H9 (cell line): Measurements from ENCODE around the gene IL1RAPL2. TPM values are rescaled to one million over a fixed set of nuclear protein-coding genes. Genes with fewer than 3 reads are reported as not detected.

ENCODE experiments used
- DNase-seq: peaks from one replicate; pipeline ENCODE4 v3.0.0-alpha.2; 2017
- H2AFZ ChIP-seq: one replicate; pipeline ENCODE4 v1.6.1; 2013; ENCODE audit warnings: mild to moderate bottlenecking, low read length, control low read depth, moderate library complexity
- H2AK5ac ChIP-seq: 2 replicates; pipeline ENCODE4 v1.6.1; 2013; ENCODE audit warnings: low read length, control low read depth, mixed read lengths; ENCODE audit not compliant: insufficient read length
- H2BK120ac ChIP-seq: one replicate; pipeline ENCODE4 v1.6.1; 2013; ENCODE audit warnings: low read depth, mild to moderate bottlenecking, low read length, control low read depth, inconsistent platforms; ENCODE audit not compliant: poor library complexity, severe bottlenecking
- H2BK12ac ChIP-seq: 2 replicates; pipeline ENCODE4 v1.6.1; 2013; ENCODE audit warnings: low read length, control low read depth, mixed read lengths, low read depth; ENCODE audit not compliant: insufficient read length
- H2BK15ac ChIP-seq: 2 replicates; pipeline ENCODE4 v1.6.1; 2013; ENCODE audit warnings: low read depth, low read length, control low read depth
- H2BK20ac ChIP-seq: one replicate; pipeline ENCODE4 v1.6.1; 2013; ENCODE audit warnings: low read depth, mild to moderate bottlenecking, low read length, control low read depth, inconsistent platforms; ENCODE audit not compliant: poor library complexity, severe bottlenecking
- H2BK5ac ChIP-seq: 2 replicates; pipeline ENCODE4 v1.6.1; 2013; ENCODE audit warnings: low read length, control low read depth, mixed read lengths; ENCODE audit not compliant: insufficient read length
- H3K14ac ChIP-seq: 2 replicates; pipeline ENCODE4 v1.6.1; 2013; ENCODE audit warnings: low read length, control low read depth; ENCODE audit not compliant: insufficient read depth
- H3K18ac ChIP-seq: 2 replicates; pipeline ENCODE4 v1.6.1; 2013; ENCODE audit warnings: low read depth, mild to moderate bottlenecking, mixed read lengths, low read length, control low read depth; ENCODE audit not compliant: insufficient read length
- H3K23ac ChIP-seq: 2 replicates; pipeline ENCODE4 v1.6.1; 2013; ENCODE audit warnings: low read length, control low read depth, mixed read lengths, low read depth; ENCODE audit not compliant: insufficient read length
- H3K23me2 ChIP-seq: 2 replicates; pipeline ENCODE4 v1.6.1; 2013; ENCODE audit warnings: low read depth, mild to moderate bottlenecking, mixed read lengths, low read length, control low read depth; ENCODE audit not compliant: insufficient read length, poor library complexity, severe bottlenecking
- H3K27ac ChIP-seq: 2 replicates; pipeline ENCODE4 v1.5.1; 2013; ENCODE audit warnings: low read length, control low read depth, mixed read lengths, low read depth; ENCODE audit not compliant: insufficient read length
- H3K27me3 ChIP-seq: 2 replicates; pipeline ENCODE4 v1.6.1; 2013; ENCODE audit warnings: low read length, control low read depth, inconsistent platforms; ENCODE audit not compliant: insufficient read depth
- H3K4ac ChIP-seq: 2 replicates; pipeline ENCODE4 v1.6.1; 2013; ENCODE audit warnings: low read depth, mild to moderate bottlenecking, control low read depth, inconsistent platforms, low read length, moderate library complexity
- H3K4me1 ChIP-seq: 2 replicates; pipeline ENCODE4 v1.6.1; 2013; ENCODE audit warnings: low read length, control low read depth, inconsistent platforms; ENCODE audit not compliant: insufficient read depth
- H3K4me2 ChIP-seq: 2 replicates; pipeline ENCODE4 v1.6.1; 2013; ENCODE audit warnings: low read length, control low read depth, mixed read lengths; ENCODE audit not compliant: insufficient read length, insufficient read depth
- H3K56ac ChIP-seq: 2 replicates; pipeline ENCODE4 v1.6.1; 2013; ENCODE audit warnings: low read depth, mild to moderate bottlenecking, mixed read lengths, low read length, control low read depth; ENCODE audit not compliant: insufficient read length
- H3K79me1 ChIP-seq: 2 replicates; pipeline ENCODE4 v1.6.1; 2013; ENCODE audit warnings: low read depth, mild to moderate bottlenecking, moderate library complexity, low read length, control low read depth, inconsistent platforms; ENCODE audit not compliant: insufficient read depth, poor library complexity, severe bottlenecking
- H3K79me2 ChIP-seq: 2 replicates; pipeline ENCODE4 v1.6.1; 2013; ENCODE audit warnings: low read length, control low read depth, inconsistent platforms; ENCODE audit not compliant: insufficient read depth
- H3K9ac ChIP-seq: 2 replicates; pipeline ENCODE4 v1.6.1; 2013; ENCODE audit warnings: low read length, control low read depth, mixed read lengths; ENCODE audit not compliant: insufficient read length; ENCODE audit errors: extremely low read depth
- H3K9me3 ChIP-seq: one replicate; pipeline ENCODE4 v1.6.1; 2013; ENCODE audit warnings: low read depth, low read length, inconsistent platforms; ENCODE audit not compliant: control insufficient read depth
- H3T11ph ChIP-seq: one replicate; pipeline ENCODE4 v1.6.1; 2013; ENCODE audit warnings: mild to moderate bottlenecking, low read length, control low read depth, inconsistent platforms
- H4K20me1 ChIP-seq: one replicate; pipeline ENCODE4 v1.6.1; 2013; ENCODE audit not compliant: control insufficient read depth, insufficient read length, insufficient read depth
- H4K5ac ChIP-seq: 2 replicates; pipeline ENCODE4 v1.6.1; 2013; ENCODE audit warnings: low read depth, mild to moderate bottlenecking, mixed read lengths, low read length, control low read depth; ENCODE audit not compliant: insufficient read length
- H4K8ac ChIP-seq: replicated peaks from 2 replicates; pipeline ENCODE4 v1.6.1; 2013; ENCODE audit warnings: low read length, control low read depth, mixed read lengths, low read depth; ENCODE audit not compliant: insufficient read length
- H4K91ac ChIP-seq: 2 replicates; pipeline ENCODE4 v1.6.1; 2013; ENCODE audit warnings: low read depth, mild to moderate bottlenecking, moderate library complexity, mixed read lengths, low read length, control low read depth; ENCODE audit not compliant: insufficient read length
- H3K27ac Mint-ChIP-seq, 3 experiments: 2 replicates in 2 of 3; 3 replicates in 1 of 3; pipeline ENCODE4 v1.8.0; 2020 to 2021; ENCODE audit warnings: mixed read lengths in 3 of 3, mild to moderate bottlenecking in 1 of 3, moderate library complexity in 1 of 3
- H3K27me3 Mint-ChIP-seq: 2 replicates; pipeline ENCODE4 v1.8.0; 2021; ENCODE audit warnings: low read depth, mild to moderate bottlenecking, moderate library complexity, mixed read lengths
- H3K36me3 Mint-ChIP-seq, 3 experiments: 2 replicates in 2 of 3; 3 replicates in 1 of 3; pipeline ENCODE4 v1.8.0; 2020 to 2021; ENCODE audit warnings: low read depth in 3 of 3, mixed read lengths in 3 of 3; ENCODE audit not compliant: insufficient read depth in 1 of 3
- H3K4me1 Mint-ChIP-seq, 2 experiments: 2 replicates each; pipeline ENCODE4 v1.8.0; 2020; ENCODE audit warnings: mixed read lengths in 2 of 2
- H3K4me3 Mint-ChIP-seq, 2 experiments: 2 replicates in 1 of 2; 3 replicates in 1 of 2; pipeline ENCODE4 v1.8.0; 2020 to 2021; ENCODE audit warnings: mild to moderate bottlenecking in 2 of 2, mixed read lengths in 2 of 2, moderate library complexity in 1 of 2
- H3K9me3 Mint-ChIP-seq, 2 experiments: 2 replicates in 1 of 2; 3 replicates in 1 of 2; pipeline ENCODE4 v1.8.0; 2020; ENCODE audit warnings: mild to moderate bottlenecking in 2 of 2, mixed read lengths in 2 of 2, moderate library complexity in 1 of 2
- WGBS: extraction: QIAGEN DNeasy Blood & Tissue Kit; methylation state at CpG from one replicate; pipeline ENCODE4 v1.1.7; 2013; ENCODE audit warnings: missing lambda C conversion rate, low lambda C conversion rate, mixed read lengths; ENCODE audit not compliant: insufficient read length; ENCODE audit errors: extremely low coverage; 5-methylcytosine and 5-hydroxymethylcytosine counted together
- total RNA-seq: library from RNA; stranded (reverse); gene quantifications from 2 replicates; pipeline ENCODE4 v1.2.1, GENCODE V29; 2021
- TF ChIP-seq, protein P1 (sequence below): fragments of 200-600 bp; sonication (generic); conservative IDR thresholded peaks from 3 replicates; pipeline ENCODE4 v1.8.0; 2021; ENCODE audit warnings: antibody characterized with exemption, mild to moderate bottlenecking

IL1RAPL2 gene
- total RNA-seq, 1 experiment from 2014 or later, result not detected

DNA sequence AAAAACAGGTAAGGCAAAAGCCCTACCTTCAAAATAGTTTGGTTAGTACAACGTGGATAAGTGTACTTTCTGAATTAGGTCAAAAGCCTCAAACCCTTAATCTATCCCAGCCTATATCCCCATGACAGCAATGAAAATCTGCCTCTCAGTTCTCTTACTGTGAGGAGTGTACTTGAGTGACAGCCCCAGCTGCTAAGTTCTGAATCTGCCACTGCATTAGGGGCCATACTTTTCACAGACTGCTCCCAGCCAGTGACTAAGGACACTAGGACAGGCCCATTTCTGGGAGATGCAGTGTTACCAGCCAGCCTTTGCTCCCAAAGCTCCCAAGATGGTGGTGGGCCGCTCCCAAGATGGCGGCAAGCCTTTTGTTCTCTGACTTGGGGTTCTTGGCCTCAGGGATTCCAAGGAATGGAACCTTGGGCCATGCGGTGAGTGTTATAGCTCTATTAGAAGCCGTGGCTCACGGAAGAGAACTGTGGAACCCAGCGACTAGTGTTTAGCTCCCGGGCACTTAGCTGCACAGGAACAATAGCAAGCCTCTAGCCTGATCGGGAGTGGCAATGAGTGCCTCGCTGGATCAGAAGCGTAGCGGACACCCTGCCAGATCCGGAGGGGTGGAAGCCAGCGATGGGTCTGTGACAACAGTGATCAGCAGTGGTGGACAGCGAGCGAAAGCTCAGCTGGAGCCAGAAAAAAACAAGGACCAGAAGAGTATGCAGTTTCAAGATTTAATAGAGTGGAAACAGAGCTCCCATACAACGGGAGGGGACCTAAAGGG lies 1080.8 kb downstream of the IL1RAPL2 start:
- Mint-ChIP-seq H3K4me3 (no peak overlapping the region), H3K27ac (no peak overlapping the region), H3K36me3 (peaks cover 0 to 2% (median 0%) of the 10 kb centered on the region in 3 experiments; a peak in 2 of 7 replicates), H3K9me3 (peaks cover 2 to 33% of the 10 kb centered on the region in 2 experiments; a peak in 3 of 5 replicates), H3K27me3 (no peaks in the 10 kb centered on the region), H3K4me1 (peaks cover 10 to 12% of the 10 kb centered on the region in 2 experiments)
- no peaks in the 10 kb centered on the region for H3K9me3 ChIP-seq
- H3K56ac ChIP-seq, result no peak overlapping the region
- no peak overlapping the region for H2AFZ ChIP-seq
- no peak overlapping the region for H2BK5ac ChIP-seq
- WGBS, result no CpG with 5 or more reads among the region's 17 CpGs
- TF ChIP-seq, protein P1, sequence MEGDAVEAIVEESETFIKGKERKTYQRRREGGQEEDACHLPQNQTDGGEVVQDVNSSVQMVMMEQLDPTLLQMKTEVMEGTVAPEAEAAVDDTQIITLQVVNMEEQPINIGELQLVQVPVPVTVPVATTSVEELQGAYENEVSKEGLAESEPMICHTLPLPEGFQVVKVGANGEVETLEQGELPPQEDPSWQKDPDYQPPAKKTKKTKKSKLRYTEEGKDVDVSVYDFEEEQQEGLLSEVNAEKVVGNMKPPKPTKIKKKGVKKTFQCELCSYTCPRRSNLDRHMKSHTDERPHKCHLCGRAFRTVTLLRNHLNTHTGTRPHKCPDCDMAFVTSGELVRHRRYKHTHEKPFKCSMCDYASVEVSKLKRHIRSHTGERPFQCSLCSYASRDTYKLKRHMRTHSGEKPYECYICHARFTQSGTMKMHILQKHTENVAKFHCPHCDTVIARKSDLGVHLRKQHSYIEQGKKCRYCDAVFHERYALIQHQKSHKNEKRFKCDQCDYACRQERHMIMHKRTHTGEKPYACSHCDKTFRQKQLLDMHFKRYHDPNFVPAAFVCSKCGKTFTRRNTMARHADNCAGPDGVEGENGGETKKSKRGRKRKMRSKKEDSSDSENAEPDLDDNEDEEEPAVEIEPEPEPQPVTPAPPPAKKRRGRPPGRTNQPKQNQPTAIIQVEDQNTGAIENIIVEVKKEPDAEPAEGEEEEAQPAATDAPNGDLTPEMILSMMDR, result no peak
- H4K8ac ChIP-seq, result no peak overlapping the region
- H3K4me2 ChIP-seq, result no peak overlapping the region
- DNase-seq, result no peak
- no peak overlapping the region for H3K23ac ChIP-seq
- no peak overlapping the region for H3K18ac ChIP-seq
- H2BK12ac ChIP-seq, result no peak overlapping the region
- H2BK20ac ChIP-seq, result no peak overlapping the region
- H3T11ph ChIP-seq, result no peak overlapping the region
- H3K4ac ChIP-seq, result no peak overlapping the region
- H3K14ac ChIP-seq, result no peak overlapping the region
- H2BK15ac ChIP-seq, result no peak overlapping the region
- H3K79me2 ChIP-seq, result no peaks in the 10 kb centered on the region
- H3K79me1 ChIP-seq, result no peaks in the 10 kb centered on the region
- peaks cover 3% of the 10 kb centered on the region; the same call in 1 of the 2 replicates for H3K4me1 ChIP-seq
- no peak overlapping the region for H4K5ac ChIP-seq
- H3K23me2 ChIP-seq, result no peaks in the 10 kb centered on the region
- H4K20me1 ChIP-seq, result no peaks in the 10 kb centered on the region
- H4K91ac ChIP-seq, result no peak overlapping the region
- H2BK120ac ChIP-seq, result no peak overlapping the region
- H2AK5ac ChIP-seq, result no peak overlapping the region
- no peaks in the 10 kb centered on the region for H3K27me3 ChIP-seq
- H3K27ac ChIP-seq, result no peak overlapping the region
- no peak overlapping the region for H3K9ac ChIP-seq
